ENCODE data around the gene VAMP8.
"Not testable (repeated sequence)": the region's sequence is repeated elsewhere in the genome, so short reads cannot be mapped to it uniquely, and the experiment has no call there.

The VAMP8 gene

DNA sequence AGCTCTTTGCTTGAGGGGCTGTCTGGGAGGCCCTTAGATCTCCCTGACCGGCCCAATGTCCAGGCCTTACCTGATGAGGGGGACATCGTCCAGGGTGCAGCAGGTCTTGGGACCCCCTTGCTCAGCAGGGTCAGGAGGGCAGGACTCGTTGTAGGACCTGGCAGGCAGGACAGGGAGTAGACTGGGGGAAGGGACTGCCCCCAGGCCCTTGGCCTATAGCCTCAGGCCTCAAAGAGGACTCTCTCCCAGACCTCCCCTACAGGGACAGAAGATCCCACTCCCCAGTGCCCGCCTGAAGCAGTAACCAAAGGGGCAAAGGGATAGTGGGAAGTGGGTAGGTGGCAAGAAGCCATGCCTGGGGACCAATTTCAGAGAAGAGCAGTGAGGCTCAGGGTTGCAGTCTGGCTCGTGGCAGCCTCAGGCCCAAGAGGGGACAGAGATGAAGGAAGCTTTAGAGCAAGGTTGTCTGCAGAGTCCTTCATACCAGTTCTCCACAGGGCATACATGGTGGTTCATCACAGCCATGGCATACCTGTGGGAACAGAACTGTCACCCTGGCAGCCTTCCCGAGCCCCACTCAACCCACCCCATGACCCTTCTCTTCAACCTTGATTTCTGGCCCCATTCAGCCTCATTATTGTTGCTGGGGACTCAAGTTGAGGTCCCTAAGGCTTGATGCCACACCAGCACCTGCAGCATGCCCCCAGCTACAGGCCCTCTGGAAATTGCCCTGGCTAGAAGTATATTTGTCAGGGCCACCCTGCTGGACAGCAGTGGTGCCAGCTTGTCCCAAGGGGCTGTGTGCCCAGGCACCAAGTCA is 23.8 kb downstream of the VAMP8 start:
- DNase-seq = no peak

DNA sequence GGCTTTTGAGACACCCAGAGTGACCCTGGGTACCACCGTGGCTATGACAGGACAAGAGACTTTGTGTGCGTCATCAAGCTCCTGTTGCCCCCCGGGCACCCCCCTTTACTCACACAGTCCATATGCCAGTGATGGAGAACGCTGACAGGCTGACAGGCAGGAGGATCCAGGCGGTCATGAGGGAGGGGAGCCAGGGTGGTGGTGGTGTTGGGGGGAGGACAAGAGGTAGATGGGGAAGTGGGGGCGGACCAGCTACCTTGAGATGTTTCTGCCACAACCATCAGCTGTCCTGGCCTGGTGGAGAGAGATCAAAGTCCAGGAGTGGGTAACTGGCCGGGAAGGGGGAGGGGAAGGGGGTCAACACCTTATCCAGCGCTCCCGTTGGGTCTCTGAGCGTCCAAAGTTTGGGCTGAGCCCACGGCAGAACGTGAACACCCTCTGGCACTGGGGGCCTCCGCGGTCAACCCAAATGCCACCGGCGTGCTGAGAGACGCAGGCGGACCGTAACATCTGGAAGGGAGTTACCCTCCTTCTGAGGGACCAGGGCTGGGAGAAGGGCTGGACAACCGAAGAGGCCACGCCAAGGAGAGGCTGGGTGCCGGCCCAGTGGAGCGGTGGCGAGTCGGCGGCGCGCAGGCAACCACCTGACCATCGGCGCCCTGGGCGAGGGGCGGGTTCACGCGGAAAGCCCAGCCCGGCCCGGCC is 24.5 kb downstream of the VAMP8 start:
- DNase-seq = no peak

DNA sequence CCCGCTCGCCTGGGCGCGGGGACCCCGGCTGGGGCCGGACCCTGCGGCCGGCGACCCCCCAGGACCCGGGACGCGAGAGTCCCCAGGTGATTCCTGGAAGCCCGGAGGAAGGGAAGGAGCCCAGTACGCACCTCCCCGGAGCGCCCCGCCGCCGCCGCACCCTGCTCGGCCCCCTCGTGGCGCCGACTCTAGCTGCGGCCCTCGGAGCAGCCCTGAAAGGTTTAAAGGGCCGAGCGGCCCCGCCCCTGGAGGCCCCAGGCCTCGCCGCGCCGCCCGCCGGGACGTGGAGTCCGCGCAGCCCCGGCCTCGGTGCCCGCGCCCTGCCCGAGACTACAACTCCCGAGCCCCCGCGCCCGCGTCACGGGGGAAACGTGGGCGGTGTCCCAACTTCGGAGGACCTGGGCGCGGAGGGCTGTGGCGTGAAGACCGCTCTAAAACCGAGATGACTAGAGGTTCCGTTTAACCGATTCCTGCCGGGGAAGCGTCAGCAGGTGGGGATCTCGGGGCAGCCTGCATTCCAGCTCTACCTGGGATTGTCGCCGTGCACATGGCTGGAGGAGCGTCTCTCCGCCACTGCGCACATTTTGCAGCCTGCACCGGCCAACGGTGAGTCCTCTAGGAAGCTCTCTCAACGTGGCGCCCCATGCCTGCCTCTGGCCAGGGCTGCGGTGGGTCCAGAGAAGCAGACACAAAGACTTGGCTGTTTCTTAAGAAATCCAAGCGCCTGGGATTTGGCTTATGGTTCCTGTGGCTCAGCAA is 25.3 kb downstream of the VAMP8 start, which contains the start of gene TMEM150A:
TSS of gene TMEM150A (minus strand) at position 223 of the 759 bp plus-strand sequence. CDS start 750 bp downstream, outside the sequence.
- DNase-seq = peak; percentile 89 to 90

DNA sequence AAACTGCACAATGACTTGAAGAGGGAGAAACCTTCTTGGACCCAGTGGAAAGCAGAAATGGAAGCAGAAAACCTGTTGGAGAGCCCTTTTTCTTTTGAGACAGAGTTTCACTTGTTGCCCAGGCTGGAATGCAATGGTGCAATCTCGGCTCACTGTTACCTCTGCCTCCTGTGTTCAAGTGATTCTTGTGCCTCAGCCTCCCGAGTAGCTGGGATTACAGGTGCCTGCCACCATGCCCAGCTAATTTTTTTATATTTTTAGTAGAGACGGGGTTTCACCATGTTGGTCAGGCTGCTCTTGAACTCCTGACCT is 26.7 kb downstream of the VAMP8 start:
- DNase-seq = not testable (repeated sequence)

GRCh38 chr2:85604568-85605339 is 27.4 kb downstream of the VAMP8 start:
- no peak for DNase-seq

DNA sequence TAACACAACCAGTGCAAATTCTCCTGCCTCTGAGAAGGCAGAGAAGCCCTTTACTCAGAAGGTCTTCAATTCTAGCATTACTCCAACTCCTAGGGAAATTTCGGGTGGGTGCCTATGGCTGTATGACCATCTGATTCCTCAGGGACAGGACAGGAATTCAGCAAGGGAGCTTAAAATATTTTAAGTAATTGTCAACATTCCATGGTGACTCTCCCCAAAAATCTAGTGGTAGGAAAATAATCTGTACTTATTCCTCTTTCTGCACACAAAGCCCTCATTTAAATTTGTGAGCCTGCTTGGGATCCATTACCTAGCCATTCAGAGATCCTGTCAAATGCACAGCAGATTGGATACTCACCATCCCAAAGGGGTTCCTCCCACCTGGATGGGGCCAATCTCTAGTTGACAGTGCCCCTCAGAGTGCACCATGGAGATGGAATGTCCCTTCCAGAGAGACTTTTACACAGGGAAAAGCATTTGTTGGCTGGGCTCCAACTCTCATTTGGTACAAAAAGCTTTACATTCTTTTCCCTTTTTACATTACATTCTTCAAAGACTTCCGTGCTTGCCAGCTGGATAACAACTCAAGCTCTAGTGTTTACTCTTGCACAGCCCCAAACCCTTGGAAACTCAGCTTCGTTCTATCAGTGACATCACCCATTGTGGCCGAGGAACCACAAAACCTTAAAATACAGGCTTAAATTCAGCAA is 28.2 kb downstream of the VAMP8 start:
- no peak for DNase-seq

DNA sequence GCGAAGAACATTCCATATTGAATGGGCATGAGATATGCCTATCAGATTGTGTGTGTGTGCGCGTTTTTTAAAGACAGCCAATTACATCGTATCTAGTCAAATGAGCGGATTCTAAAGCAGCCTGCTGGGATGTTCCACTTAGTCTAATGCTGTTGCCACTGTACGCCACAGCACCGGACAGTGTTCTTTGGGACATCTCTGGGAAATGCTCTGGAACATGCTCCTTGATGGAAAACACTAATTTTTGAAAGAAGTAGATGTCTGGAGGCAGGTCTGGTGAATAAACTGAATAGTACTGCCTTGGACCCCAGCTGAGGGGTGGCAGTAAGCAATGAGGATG is 28.7 kb downstream of the VAMP8 start:
- DNase-seq = no peak

DNA sequence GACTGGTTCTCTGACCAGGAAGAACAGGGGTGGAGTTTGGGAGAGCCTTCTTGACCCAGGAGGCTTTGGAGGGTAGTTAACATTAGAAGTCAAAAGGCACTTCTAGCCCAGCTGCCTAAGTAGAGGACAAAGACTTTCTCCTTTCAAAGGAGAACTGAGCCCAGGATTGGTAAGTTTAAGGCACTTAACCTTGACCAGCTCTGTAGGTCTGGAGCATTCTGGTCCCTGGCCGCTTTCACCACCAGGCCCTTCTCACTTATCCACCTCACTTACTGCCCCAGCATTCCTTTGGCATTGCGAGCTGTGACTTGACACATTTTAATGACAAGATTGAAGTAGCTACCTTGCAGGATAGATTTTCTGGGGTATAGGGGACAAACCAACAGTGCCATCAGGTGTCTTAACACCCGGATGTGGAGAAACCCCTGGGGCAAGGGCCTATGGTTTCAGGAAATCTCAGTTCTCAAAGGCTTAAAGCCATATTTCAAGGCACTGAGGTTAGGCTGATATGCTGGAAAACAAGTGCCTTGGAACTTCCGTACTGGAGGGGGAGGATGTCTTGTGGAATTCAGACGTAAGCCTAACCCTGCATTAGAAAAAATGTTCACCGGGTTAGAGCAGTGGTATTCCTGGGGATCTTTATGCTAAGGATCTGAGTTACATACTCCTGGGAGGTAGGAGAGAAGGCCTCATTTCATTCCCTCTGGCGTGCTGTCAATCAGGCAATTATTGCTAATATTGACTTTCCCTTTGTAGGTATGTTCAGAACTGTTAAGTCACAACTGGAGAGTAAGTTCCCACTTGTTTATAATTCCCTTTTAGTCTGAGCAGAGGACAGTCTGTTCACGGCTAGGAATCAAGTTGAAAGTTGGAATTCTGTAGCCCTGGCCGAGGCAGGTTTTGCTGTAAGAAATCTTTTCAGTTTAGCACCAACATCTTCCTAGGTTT is 30.2 kb downstream of the VAMP8 start:
- DNase-seq = no peak

GRCh38 chr2:85611217-85611704 is 33.9 kb downstream of the VAMP8 start:
- no peak for DNase-seq

- DNase-seq = peak; percentile 84
These were observed 34.6 kb downstream of the VAMP8 start, which contains the start of gene C2orf68 for GRCh38 chr2:85611705-85612587. Gene C2orf68 (minus strand): TSS chr2:85612066. CDS start chr2:85611984, 82 bp downstream.

DNA sequence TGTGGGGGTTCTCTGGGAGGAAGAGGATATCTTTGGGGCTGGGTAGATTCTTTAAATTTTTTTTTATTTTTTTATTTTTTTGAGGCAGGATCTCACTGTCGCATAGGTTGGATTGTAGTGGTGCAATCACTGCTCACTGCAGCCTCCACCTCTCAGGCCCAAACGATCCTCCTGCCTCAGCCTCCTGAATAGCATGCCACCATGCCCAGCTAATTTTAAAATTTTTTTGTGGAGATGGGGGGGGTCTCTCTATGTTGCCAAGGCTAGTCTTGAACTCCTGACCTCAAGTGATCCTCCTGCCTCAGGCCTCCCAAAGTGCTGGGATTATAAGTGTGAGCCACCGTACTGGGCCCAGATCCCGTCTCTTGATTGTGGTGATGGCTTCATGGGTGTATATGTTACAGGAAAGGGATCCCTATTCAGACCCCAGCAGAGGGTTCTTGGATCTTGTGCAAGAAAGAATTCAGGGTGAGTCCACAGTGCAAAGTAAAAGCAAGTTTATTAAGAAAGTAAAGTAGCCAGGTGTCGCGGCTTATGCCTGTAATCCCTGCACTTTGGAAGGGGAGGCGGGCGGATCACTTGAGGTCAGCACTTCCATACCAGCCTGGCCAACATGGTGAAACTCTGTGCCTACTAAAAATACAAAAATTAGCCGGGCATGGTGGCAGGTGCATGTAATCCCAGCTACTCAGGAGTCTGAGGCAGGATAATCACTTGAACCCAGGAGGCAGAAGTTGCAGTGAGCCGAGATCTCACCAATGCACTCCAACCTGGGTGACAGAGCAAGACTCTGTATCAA is 36.5 kb downstream of the VAMP8 start:
- DNase-seq = no peak

- DNase-seq = not testable (repeated sequence)
These were observed 37.4 kb downstream of the VAMP8 start for GRCh38 chr2:85614757-85615156.

GRCh38 chr2:85615413-85615728 is 38.0 kb downstream of the VAMP8 start:
- no peak for DNase-seq

- not testable (repeated sequence) for DNase-seq
These were observed 40.3 kb downstream of the VAMP8 start for GRCh38 chr2:85617723-85618122.

DNA sequence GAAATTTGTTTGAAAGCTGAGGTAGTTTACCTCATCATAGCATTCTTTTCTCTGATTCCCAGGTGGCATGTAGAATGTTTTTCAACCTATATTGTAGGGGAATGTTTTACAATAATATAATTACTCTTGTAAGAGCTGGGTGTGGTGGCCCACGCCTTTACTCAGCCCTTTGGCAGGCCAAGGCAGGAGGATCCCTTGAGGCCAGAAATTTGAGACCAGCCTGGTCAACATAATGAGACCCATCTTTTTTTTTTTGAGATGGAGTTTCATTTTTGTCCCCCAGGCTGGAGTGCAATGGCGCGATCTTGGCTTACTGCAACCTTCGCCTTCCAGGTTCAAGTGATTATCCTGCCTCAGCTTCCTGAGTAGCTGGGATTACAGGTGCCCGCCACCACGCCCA is 42.2 kb downstream of the VAMP8 start:
- DNase-seq = no peak

GRCh38 chr2:85621338-85621737 is 44.0 kb downstream of the VAMP8 start:
- no peak for DNase-seq

GRCh38 chr2:85623991-85624390 is 46.6 kb downstream of the VAMP8 start:
- no peak for DNase-seq

DNA sequence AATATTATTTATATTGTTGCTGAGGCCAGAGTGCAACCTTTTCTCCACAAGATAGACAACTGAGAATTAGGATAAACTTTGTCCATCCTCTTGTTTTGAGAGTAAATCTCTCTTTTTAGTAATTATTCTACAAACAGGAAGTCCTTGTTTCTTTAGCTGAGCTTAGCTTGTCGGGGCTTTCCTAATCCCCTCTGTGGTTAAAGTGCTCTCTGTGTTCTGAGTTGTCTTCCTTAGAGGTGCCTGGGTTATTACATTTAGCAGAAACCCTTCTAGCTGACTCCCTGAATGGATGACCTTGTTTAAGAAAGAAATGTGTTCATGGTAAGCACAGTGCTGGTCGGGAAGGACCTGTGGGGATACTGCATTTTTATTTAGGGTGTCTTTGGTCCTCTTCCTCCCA is 51.3 kb downstream of the VAMP8 start:
- DNase-seq = no peak

GRCh38 chr2:85631316-85631715 is 53.9 kb downstream of the VAMP8 start:
- DNase-seq = no peak
